ENCODE results near the gene ELAVL2. TPM values are rescaled to one million over a fixed set of nuclear protein-coding genes. Genes with fewer than 3 reads are reported as not detected.

Gene ELAVL2
- total RNA-seq, 4 donors from 2014 or later = not detected

- no peaks in the 10 kb centered on the region for H3K36me3 ChIP-seq
- H3K27ac ChIP-seq = no peak overlapping the region
- H3K4me1 ChIP-seq = no peaks in the 10 kb centered on the region
- TF ChIP-seq POLR2A (IDR thresholded peaks at IDR 0.05) = no peak
- TF ChIP-seq CTCF (IDR thresholded peaks at IDR 0.05) = no peak
- no peak for DNase-seq
- H3K9me3 ChIP-seq = no peaks in the 10 kb centered on the region
- no peaks in the 10 kb centered on the region for H3K27me3 ChIP-seq
- no peak overlapping the region for H3K4me3 ChIP-seq
Observed at GRCh38 chr9:23743036-23743435, 83.0 kb downstream of the ELAVL2 start.

GRCh38 chr9:23741351-23741750 lies 84.7 kb downstream of the ELAVL2 start:
- Histone ChIP-seq H3K4me3 (no peak overlapping the region), H3K27ac (no peak overlapping the region), H3K9me3 (no peaks in the 10 kb centered on the region), H3K27me3 (no peaks in the 10 kb centered on the region), H3K36me3 (no peaks in the 10 kb centered on the region), H3K4me1 (no peaks in the 10 kb centered on the region)
- no peak for DNase-seq
- TF ChIP-seq CTCF (IDR thresholded peaks at IDR 0.05) (no peak), POLR2A (IDR thresholded peaks at IDR 0.05) (no peak)

GRCh38 chr9:23740531-23740930 lies 85.5 kb downstream of the ELAVL2 start:
- DNase-seq = no peak
- Histone ChIP-seq H3K27me3 (no peaks in the 10 kb centered on the region), H3K4me3 (no peak overlapping the region), H3K9me3 (no peaks in the 10 kb centered on the region), H3K4me1 (no peaks in the 10 kb centered on the region), H3K36me3 (no peaks in the 10 kb centered on the region), H3K27ac (no peak overlapping the region)
- TF ChIP-seq POLR2A (IDR thresholded peaks at IDR 0.05) (no peak), CTCF (IDR thresholded peaks at IDR 0.05) (no peak)

GRCh38 chr9:23739753-23740152 lies 86.3 kb downstream of the ELAVL2 start:
- H3K4me3 ChIP-seq = no peak overlapping the region
- H3K4me1 ChIP-seq = no peaks in the 10 kb centered on the region
- H3K27me3 ChIP-seq = no peaks in the 10 kb centered on the region
- DNase-seq = no peak
- H3K36me3 ChIP-seq = no peaks in the 10 kb centered on the region
- no peaks in the 10 kb centered on the region for H3K9me3 ChIP-seq
- TF ChIP-seq CTCF (IDR thresholded peaks at IDR 0.05) (no peak), POLR2A (IDR thresholded peaks at IDR 0.05) (no peak)
- no peak overlapping the region for H3K27ac ChIP-seq

GRCh38 chr9:23736293-23736692 lies 89.7 kb downstream of the ELAVL2 start:
- DNase-seq = no peak
- no peaks in the 10 kb centered on the region for H3K36me3 ChIP-seq
- no peak overlapping the region for H3K4me3 ChIP-seq
- TF ChIP-seq CTCF (IDR thresholded peaks at IDR 0.05) (no peak), POLR2A (IDR thresholded peaks at IDR 0.05) (no peak)
- no peak overlapping the region for H3K27ac ChIP-seq
- H3K4me1 ChIP-seq = no peaks in the 10 kb centered on the region
- no peaks in the 10 kb centered on the region for H3K27me3 ChIP-seq
- no peaks in the 10 kb centered on the region for H3K9me3 ChIP-seq

GRCh38 chr9:23733495-23734078 lies 92.5 kb downstream of the ELAVL2 start:
- Histone ChIP-seq H3K36me3 (no peaks in the 10 kb centered on the region), H3K27me3 (no peaks in the 10 kb centered on the region), H3K9me3 (no peaks in the 10 kb centered on the region), H3K4me1 (no peaks in the 10 kb centered on the region), H3K4me3 (no peak overlapping the region), H3K27ac (no peak overlapping the region)
- no peak for DNase-seq
- TF ChIP-seq CTCF (IDR thresholded peaks at IDR 0.05) (no peak), POLR2A (IDR thresholded peaks at IDR 0.05) (no peak)

All from Peyer's patch (tissue), 4 donors.